CD4-positive, alpha-beta T cell treated with Interleukin-15 for 4 hours (primary cell): ENCODE measurements around the gene SARM1.

Experiments
- DNase-seq: peaks from one replicate; pipeline ENCODE4 v3.0.0-alpha.2; 2020; ENCODE audit warnings: low spot score

Gene SARM1

DNA sequence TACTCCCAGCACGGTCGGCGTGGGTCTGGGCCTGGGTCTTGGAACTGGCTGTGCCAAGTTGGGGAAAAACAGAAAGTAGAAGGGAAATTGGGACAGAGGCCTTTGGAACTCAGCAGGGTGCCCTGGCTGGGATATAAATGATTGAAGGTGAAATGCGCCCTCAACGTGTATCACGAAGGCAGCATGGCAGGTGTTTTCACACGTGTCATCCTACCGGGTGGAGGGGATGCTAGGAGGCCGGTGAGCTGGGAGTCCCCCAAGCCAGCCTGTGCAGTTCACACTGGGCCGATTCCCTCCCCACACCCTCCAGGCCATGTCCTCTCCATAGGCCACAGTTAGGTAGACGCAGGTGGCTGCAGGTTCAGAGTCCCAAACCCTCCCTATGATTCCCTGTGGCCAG is 30.0 kb upstream of the SARM1 start:
- DNase-seq, result no peak

DNA sequence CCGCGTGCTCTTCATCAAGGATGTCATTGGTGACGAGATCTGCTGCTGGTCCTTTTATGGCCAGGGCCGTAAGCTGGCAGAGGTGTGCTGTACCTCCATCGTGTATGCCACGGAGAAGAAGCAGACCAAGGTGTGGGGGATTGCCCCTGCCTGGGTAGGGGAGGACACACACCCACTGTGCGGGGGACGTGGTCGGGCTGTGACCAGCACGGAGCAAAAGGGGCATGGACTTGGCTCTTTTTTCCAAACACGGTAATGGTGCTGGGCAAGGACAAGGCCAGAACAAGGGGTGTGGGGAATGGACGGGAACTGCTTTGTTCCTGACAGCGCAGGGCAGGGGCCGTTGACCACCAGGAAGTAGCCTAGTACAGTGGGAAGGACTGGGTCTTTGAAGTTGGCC is 29.2 kb upstream of the SARM1 start:
- DNase-seq, result no peak

DNA sequence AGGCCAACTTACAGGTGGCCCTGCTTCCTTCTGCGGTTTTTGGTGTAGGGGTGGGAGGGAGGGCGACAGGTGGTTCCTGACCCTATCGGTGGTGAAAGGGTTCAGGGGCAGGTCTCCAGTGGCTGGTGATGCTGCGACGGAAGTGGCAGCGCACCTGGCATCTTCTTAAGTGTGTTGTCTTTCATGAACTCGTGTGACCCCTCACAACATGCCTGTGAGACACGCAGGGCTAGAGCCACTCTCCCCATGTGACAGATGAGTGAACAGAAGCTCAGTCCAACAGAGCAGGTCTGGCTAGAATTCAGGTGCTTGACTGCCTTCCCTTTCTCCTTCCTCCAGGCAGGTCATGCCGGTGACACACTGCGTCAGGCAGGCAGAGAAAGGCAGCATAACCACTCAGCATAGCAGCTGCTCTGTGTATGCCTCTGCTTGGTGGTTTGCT is 28.0 kb upstream of the SARM1 start:
- no peak for DNase-seq

DNA sequence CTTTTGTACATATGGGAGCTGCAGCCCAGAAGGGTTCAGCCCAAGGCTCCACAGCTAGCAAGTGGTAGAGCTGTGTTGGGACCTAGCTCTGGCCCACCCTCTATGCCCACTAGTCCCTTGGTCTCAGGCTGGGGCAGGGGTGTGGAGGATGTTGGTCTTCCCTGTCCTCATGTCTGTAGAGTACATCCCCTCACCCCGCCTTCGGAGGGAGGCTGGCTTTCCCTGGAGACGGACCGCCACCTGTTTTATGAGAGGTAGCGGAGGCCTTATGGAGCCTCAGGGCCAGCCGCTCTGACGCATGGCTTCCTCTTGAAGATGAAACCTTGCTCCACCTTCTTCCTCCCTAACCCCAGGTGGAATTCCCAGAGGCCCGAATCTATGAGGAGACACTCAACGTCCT is 27.5 kb upstream of the SARM1 start:
- no peak for DNase-seq

DNA sequence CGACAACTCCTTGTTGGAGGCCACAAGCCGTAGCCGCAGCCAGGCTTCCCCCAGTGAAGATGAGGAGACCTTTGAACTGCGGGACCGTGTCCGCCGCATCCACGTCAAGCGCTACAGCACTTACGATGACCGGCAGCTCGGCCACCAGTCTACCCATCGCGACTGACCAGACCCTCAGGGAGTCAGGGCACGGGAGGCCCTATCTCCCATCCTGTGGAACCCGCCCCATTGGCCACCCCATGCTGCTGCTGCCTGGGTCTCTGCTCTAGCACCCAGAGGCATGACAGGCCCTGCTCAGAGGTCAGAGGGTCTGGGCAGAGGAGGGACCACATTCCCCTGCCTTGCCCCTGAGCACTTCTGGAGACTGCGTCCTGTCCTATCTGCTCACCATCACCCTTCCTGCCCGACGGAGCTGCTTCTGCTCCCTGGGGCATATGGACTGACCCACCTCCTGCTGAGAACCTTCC is 27.0 kb upstream of the SARM1 start:
- DNase-seq, result no peak

DNA sequence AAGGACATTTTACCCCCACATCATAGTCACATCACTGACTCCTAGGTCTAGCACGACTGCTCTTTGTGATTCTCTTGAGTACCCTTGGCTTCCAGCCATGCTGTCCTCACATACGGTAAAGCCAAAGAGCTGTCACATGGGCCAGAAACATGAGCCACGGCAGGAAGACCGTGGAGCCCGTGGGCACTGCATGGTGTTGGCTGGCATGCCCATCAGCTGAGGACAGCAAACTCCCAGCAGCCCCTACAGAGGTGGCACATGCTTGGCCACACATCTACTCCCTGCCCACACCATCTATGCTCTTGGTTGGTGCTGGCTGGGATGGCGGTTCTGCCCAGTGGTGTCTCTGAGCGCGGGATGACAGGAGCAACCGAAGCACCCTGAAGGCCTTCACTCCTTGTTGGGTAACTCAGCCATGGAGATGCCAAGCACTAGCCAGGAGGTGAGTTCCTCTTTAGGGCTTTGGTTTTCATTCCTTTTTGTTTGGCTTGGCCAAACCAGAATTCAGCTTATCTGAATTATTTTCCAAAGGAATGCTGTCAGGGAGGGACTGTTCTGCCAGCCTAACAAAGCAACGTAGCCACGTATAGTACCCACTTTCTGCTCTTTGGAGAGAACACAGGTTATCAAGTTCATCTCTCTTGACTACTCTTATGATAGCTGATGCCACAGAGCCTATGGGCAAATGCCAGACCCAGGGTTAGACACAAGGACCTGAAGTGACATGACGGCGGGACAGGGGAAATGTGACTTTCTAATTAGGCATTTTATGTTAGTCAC is 25.9 kb upstream of the SARM1 start:
- no peak for DNase-seq

DNA sequence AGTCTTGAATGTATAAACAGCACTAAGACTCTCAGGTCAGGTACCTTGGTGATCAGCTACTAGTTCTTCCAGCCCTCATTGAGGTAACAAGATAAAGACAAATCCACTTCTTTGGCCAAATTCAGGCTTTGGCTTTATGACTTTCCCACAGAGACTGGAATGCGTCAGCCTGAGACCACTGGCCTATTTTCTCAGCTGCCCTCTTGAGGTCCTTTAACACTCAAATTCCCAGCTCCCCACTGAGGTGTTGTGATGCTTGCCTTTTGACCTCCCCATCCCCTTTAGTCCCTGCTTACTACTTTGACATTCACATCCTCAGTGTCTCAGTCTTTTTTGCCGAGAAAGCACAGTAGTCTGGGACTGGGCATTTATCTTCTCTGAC is 25.3 kb upstream of the SARM1 start:
- DNase-seq, result no peak

DNA sequence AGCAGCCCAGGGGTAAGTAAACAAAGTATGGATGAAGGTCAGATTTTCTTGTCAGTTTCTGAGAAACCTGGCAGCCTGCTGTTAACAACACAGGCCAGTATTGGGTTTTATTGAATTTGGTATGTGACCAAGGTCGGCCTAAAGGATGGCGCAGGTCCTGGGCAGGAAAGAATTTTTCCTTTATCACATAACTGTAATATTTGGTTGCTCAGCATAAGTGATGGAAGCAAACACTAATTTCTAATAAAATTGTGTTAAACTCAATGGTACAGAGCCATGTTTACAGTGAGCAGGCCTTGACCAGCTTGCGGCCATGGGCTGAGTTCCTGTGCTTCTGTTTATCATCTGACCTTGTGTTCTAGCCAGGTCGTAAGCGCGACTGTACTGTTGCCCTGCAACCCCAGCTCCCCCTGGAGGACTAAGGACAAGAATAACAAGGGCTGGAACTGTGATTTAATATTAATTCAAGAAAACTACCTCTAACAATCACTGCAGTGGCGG is 24.7 kb upstream of the SARM1 start:
- no peak for DNase-seq

DNA sequence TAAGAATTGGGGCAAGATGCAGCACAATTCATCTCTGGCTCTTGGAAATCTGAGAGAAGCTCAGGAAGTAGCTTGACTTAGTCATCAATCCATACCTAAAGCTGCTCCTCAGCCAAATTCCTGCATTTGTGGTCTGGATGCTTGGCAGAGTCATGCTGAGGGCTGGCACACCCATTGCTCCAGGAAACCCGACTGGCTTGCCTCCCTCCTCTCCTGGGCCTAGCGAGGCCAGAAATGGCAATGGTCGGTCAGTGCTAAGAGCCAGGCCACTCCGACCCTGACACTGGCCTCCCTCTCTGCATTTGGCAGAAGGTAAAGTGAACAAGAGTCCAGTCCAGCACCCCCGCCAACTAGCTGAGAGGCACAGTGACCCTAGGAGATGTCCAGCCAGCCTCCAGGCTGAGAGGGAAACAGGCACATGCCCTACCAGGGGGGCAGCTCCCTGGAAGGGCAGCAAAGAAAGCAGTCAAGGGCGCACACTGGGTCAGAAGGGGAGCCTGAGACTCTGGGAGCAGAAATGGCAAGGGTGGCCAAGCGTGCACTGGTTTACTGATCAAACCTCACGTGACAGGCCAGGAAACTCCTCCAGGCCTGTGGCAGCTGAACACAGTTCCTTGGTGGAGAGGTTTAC is 24.1 kb upstream of the SARM1 start:
- no peak for DNase-seq

DNA sequence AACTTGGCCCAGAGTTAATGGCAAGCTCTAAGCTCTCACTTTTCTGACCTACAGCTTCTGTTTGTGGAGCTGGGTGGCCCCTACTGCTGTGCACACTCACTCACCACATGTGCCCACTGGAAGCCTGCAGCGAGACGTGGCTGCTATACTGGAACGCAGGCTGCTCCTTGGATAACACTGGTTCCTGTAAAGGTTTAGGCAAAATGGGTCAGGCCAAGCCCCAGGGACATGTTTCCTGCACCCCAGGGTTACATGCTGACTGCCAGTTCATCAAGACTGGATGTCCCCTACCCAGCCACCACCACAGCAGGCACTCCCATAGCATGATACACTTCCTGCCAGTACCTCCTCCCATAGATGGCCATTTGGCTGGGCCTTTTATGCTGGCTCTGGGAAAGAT is 22.5 kb upstream of the SARM1 start:
- DNase-seq, result no peak

DNA sequence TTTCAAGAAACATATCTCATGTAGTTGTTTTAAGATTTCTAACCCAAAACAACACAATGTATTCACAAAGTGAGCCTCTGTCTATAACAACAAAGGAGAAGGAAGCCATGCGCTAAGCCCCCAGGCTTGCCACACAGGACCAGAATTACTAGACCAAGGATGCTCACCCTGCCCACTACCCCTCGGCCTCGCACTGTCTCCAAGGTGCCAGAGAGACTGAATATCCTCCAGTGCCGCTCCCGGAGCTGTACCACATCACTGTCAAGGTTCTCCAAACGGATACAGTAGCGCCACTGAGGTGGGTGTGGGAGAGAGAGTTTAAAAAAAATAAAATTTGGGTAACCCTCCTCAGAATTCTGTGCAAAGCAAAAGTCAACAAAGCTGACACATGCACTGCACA is 21.2 kb upstream of the SARM1 start:
- no peak for DNase-seq

DNA sequence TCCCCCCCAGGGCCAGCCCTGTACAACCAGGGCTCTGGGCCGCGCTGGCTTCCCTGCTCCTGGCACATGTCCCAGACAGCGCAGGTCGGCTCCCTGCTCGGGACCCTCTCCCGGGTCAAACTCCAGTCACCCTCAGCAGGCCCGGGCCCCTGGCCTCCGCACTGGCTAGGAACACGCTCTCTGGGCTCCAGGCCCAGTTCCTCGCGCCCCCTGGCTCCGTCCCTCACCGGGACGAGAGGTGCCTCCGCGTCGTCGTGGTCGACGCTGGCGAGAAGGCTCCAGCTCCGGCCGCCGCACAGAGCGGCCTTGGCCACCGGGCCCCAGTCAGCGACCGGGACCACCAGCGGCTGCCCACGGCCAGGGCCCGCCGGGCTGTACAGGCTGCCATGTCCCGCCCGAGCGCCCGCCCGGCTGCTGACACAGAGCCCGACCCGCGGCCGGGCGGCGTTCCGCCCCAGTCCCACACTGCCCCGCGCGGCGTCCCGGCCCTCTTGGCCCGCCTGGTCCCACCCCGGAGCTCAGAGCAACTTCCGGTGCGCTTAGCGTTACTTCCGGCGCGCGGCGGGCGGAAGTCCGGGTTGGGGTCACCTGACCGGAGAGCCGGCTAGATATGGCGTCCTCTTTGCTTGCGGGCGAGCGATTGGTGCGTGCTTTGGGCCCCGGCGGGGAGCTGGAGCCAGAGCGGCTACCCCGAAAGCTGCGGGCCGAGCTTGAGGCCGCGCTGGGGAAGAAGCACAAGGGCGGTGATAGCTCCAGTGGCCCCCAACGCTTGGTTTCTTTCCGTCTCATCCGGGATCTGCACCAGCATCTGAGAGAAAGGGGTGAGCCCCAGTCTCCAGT is 14.2 kb upstream of the SARM1 start, which contains the start of gene POLDIP2:
Gene POLDIP2, minus strand, starts transcription at position 467 of the 840 bp plus-strand sequence. Its CDS starts 79 bp downstream, at position 388.
- peak; percentile 96 for DNase-seq

DNA sequence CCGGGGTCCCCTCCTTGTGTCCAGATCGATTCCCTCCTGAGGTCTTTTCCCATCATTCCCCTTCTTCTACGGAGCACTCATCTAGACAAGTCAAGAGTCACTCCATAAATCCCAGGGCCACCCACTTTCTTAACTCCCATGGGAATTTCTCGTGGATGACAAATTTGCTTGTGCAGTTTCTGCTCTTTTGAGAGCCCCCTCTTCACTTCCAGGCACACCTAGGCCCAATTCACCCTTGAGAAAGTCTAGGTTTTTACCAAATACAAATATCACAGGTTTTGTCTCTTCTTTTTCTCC is 13.6 kb upstream of the SARM1 start:
- DNase-seq, result no peak

DNA sequence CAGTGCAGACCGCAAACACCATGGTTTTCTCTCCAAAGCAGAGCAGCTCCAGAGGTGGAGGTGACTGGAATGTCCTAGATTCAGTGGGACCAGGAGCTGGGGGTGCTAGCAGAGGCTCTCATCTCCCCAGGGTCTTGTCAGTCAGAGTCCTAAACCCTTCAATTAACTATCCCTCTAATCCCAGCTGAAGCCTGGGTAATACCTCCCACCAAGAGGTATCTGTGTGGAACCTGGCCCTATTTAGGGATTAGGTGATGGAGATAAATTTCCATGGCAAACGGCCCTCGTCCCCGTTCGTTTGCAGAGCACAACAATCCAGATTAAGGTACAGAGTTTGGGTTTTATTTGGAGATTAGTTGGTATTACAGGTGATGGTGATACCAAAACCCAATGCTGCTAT is 8.3 kb upstream of the SARM1 start:
- no peak for DNase-seq

DNA sequence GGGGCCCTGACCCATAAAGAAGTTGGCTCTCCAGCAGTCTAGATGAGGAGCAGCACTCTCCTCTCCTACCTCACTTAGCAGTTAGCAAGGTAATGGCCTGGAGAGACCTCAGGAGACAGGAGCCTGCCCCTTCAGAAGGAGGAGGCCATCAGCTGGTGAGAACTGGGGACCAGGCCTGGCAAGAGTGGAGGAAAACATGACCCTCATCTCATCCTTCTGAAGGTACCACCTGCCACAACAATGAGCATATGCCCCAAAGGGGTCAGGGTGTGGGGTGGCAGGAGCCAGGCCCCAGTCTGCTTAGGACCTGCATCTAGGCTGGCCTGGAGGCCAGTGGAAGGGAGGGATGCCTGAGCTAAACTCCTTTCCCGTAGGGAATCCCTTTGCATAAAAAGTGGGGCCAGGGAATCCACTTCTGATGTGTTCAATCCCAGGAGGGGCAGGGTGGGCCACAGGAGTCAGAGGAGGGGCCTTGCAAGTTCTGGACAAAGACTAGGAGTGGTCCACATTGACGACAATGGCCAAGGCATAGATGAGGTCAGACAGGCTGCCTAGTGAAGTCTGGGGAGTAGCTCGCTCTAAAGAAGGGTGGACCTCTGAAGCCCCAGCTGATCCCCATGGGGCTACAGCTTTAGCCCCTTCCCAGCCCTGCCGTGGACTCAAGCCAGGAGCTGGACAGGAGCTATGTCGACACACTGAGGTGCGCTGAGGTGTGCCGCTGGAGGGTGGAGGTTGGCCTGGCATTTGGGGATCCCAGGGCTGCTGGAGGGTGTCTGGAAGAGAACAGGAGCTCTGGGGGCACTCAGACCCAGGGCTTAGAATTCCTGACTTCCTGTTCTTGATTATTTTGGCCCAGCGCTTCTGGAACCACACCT is 7.5 kb upstream of the SARM1 start:
- no peak for DNase-seq

DNA sequence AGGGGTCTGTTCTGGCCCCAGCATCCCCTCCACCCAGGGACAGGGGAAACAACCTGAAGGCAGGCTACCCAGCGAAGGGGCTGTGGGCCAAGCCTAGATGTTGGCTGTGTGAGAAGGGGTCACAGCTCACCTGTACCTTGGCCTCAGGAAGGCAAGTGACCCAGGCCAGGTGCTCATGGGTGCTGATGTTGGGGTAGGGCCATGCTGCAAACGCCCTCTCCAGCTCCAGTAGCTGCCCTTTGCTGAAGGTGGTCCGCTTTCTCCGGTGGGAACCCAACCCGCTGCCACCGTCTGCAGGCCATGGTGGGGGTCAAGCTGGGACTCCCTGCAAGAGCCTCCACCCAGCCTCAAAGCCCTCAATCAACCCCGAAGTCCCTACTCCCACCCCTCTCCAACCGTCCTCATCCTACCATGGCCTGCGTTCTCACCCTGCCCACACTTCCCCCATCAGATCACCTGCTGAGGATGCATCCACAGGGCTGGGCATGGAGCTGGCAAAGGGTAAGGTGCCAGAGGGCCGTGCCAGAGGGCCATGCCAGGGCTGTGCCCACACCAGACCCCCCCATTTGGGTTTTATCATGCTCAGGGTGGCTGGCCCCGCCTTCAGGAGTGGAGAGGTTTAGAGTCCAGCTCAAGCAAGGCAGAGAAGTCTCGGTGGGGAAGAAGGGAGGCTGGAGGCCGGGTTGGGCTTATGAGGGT is 6.7 kb upstream of the SARM1 start, which contains the start of gene SEBOX:
Gene SEBOX, minus strand, starts transcription at position 535 of the 699 bp plus-strand sequence. Its CDS starts 48 bp downstream, at position 487.
- DNase-seq, result no peak

DNA sequence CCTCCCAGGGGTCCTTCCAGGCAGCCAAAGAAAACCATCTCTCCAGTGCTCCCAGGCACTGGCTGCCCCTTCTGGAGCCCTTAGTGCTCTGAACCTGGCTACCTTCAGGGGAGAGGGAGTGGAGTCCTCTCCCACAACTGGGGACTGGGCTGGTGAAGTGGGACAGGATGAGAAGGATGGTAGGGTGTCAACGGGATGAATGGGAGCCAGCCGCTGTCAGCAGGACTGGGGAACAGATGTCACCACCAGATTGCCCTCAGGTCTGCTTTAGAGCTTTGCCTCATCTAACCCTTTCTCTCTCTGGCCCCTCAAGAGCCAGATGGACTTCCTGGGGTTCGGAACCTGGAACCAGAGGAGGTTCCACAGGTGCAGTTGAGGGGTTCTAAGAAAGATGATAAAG is 6.0 kb upstream of the SARM1 start:
- DNase-seq, result no peak

DNA sequence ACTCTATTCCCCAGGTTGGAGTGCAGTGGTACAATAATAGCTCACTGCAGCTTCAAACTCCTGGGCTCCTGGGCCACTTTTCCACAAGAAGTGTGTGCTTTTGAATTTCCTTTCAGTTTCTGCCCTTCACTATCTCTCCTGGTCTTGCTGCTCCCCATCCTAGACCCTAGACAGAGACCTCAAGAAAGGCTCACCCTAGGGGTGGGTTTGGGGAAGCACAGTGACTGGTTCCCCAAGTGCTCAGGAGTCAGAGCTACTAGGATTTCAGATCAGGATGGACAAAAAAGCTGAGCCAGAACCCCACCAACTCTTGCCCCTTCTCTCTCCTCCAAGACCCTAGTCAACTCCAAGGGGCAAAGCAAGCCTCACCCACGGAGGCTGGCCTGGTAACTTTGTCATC is 4.9 kb upstream of the SARM1 start:
- no peak for DNase-seq

DNA sequence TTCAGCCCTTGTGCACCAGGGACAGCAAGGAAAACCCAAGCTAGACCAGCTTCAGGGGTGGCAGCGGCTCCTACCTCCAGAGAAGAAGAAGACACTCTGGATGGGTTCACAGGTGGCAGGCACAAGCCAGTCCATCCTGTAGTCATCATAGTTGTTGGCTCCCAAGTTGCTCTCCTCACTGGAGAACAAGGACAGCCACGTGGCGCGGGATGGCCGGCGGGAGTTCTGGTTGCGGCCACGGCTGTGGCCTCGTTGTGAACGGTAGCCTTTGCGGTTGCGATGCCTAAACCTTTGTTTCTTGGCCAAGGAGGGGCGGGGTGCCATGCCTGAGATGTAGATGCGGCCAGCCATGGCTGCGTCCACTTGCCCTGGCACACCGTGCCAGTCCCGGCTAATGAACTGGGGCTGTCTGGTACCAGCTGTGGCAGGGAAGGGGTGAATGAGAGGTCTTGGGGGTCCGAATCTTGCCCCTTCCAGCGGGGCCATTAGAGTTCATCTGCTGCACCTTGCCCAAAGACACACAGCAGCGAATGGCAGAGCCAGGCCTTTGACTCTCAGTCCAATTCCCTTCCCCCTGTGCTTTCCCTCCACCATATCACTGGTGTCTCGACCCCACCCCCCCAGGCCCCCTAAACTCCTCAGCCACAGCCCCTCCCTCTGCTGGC is 3.7 kb upstream of the SARM1 start:
- no peak for DNase-seq

DNA sequence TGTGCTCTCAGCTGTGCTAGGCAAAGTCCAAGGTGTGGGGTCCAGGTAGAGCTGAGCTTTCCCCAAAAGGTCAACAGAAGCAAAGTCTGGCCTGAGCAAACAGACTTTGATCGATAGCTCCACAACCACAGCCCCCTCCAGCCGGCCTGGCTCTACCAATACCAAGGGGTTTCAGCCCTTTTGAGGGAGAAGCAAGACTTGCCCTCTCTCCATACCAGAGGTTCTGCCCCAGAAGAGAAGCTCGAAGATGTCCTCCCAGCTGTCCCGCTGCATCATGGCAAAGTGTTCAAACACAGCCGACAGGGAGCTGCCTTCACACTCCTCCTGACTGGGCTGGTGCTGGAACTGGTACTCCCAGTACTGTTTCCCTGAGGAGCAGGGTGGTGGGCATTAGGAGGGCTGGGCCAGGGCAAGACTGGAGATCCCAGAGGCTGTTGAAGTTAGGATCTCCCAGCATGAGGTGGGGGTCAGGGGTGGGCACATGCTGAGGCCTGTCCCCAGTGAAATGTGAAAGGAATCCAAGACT is 3.1 kb upstream of the SARM1 start:
- DNase-seq, result no peak
